ENCODE data around the gene MRTO4.
A peak's percentile ranks its signal among the peaks of the same experiment; 100 is the strongest.

MRTO4 gene

DNA sequence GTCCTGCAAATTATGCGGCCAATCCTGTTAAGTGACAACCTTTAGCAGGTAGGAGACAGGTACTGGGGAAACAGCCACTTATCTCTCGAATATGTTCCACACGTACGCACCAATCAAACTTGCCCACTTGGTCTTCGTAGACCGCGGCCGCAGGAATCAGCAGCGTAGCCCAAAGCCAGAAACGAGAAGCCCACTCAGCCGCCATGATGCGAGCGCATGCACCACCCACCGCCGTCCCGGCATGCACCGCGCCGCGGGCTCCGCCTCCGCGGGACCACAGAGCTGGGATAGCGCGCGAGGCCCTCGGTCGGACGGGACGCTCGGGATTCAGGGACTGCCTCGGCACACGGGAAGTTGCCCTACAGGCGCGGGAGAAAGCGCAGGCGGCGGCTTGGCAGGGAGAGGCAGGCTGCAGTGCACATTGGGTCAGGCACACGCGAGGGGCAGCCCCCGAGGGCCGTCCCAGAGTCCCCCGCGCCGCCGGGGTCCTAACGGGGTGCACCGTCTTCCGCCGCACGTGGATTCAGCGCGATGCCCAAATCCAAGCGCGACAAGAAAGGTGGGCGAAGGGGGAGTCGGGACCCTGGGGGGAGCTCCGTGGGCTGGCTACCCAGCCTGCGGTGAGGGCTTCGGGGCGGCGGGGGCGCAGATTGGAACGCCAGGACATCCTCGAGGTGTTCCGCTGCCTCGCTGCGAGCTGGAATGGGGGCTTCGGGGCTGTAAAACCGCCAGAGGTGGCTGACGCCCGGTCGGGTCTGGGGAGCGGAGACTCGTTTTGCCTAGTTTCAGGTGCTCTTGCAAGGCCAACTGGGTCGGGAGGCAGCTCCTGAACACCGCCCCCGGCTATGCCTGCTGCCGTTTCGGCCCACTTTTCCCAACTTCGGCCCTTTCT lies at the start of gene MRTO4, which contains the start of gene EMC1:
Gene MRTO4 (plus strand): TSS at position 501 of the 892 bp plus-strand sequence. CDS start 31 bp downstream, at position 532.
Gene EMC1 (minus strand): TSS at position 220 of the 892 bp plus-strand sequence. CDS start 15 bp downstream, at position 205.
- peak; percentile 78 to 81 for DNase-seq (ENCODE audit: low read depth in 2 of 2)
- TF ChIP-seq, protein P1, sequence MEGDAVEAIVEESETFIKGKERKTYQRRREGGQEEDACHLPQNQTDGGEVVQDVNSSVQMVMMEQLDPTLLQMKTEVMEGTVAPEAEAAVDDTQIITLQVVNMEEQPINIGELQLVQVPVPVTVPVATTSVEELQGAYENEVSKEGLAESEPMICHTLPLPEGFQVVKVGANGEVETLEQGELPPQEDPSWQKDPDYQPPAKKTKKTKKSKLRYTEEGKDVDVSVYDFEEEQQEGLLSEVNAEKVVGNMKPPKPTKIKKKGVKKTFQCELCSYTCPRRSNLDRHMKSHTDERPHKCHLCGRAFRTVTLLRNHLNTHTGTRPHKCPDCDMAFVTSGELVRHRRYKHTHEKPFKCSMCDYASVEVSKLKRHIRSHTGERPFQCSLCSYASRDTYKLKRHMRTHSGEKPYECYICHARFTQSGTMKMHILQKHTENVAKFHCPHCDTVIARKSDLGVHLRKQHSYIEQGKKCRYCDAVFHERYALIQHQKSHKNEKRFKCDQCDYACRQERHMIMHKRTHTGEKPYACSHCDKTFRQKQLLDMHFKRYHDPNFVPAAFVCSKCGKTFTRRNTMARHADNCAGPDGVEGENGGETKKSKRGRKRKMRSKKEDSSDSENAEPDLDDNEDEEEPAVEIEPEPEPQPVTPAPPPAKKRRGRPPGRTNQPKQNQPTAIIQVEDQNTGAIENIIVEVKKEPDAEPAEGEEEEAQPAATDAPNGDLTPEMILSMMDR (IDR thresholded peaks at IDR 0.05; ENCODE audit: low read depth, low read length), result no peak
- H3K4me3 ChIP-seq (replicated peaks in 1 of 2; ENCODE audit: low read depth in 2 of 2, low read length in 2 of 2), result peak within 1 kb of the TSS; percentile 75 to 91

DNA sequence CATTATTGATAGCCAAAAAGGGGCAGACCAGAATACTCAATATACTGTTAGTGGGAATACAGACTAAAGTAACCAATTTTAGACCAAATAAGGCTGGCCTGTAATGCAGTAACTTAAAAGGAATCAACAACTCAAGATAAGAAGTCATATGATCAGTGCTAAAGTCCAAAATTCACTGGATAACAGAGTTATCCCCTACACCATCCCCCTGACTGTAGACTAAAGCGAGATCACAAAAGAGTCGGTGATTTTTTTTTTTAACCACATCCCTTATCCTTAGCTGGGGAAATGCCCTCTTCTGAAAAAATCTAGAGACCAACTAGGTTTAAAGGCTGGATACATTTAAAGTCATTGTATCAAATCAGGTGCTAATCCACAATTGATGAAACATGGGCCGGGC lies 49.2 kb upstream of the MRTO4 start:
- DNase-seq (ENCODE audit: low read depth in 2 of 2), result peak in 1 of 2 donors; percentile 17
- H3K4me3 ChIP-seq (replicated peaks in 1 of 2; ENCODE audit: low read depth in 2 of 2, low read length in 2 of 2), result no peak overlapping the region
- TF ChIP-seq, protein P1 (IDR thresholded peaks at IDR 0.05; ENCODE audit: low read depth, low read length), result no peak

DNA sequence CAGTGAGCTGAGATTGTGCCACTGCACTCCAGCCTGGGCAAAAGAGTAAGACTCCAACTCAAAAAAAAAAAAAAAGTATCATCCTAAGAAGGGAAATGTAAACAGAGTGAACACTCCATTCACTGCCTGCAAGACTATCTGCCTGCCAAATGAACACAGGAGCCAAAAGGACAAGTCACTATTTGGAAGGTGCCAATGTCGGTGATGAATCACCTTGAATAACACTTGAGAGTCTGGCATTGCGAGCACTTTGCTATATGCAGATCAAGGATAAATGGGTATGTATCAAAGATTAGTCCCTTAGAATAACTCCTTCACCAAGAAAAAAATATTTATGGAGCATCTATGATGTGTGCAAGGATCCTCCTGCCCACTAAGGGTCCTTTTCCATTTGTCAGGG lies 48.2 kb upstream of the MRTO4 start:
- H3K4me3 ChIP-seq (replicated peaks in 1 of 2; ENCODE audit: low read depth in 2 of 2, low read length in 2 of 2), result no peak overlapping the region
- DNase-seq (ENCODE audit: low read depth in 2 of 2), result peak; percentile 60 to 89
- TF ChIP-seq, protein P1 (IDR thresholded peaks at IDR 0.05; ENCODE audit: low read depth, low read length), result no peak

DNA sequence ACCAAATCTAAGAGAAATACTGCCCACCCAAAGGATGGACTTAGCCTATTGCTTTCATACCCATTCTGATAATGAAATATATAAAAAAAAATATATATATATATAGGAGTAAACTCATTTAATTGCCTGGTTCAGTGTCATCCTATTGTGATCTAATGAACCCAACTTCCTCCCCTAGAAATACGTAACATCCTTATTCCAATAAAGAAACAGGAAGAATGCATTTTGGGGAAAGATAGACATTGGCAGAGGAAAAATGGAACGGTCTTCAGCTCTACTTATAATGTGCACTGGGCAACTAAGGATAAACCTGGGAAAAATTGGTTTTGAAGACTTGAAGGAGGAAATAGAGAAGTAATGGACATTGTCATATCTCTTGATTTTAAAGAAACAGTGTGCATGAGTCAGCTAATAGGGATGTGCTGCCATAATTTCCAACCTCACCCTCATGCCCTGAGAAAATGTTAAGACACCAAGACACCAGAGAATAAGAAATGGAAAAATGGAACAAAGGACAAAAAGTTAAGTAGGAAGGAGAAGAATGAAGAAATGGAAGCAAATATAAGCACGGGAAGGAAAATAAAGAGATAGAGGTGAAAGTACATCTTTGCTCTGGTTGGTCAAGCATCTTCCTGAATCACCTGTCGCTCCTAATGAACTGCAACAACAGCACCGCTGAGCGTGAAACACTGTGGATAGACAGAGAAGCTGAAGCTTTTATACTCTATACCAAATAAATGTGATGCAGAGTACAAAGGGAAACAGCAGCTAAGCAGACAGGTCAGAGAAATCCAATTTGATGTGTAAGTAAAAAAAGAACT lies 46.9 kb upstream of the MRTO4 start:
- H3K4me3 ChIP-seq (replicated peaks in 1 of 2; ENCODE audit: low read depth in 2 of 2, low read length in 2 of 2), result no peak overlapping the region
- peak in 1 of 2 donors; percentile 45 for DNase-seq (ENCODE audit: low read depth in 2 of 2)
- TF ChIP-seq, protein P1 (IDR thresholded peaks at IDR 0.05; ENCODE audit: low read depth, low read length), result no peak

DNA sequence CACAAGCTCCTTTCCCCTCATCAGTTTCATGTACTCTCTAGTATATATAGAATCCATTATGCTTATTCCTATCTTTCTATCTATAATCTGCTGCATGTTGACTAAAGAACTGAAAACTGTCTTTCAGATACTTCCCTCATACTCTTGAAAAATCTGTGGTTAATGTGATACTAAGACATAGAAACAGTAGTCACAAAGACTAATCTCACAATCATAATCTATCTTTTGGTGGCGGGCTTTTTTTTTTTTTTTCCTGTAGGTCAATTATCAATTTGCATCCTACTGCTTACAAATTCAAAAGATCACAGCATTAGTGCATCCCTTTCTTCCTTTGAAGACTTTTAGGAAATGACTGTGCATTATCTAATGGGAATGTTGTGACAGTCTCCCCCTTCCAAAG lies 46.2 kb upstream of the MRTO4 start:
- H3K4me3 ChIP-seq (replicated peaks in 1 of 2; ENCODE audit: low read depth in 2 of 2, low read length in 2 of 2), result no peak overlapping the region
- DNase-seq (ENCODE audit: low read depth in 2 of 2), result no peak
- TF ChIP-seq, protein P1 (IDR thresholded peaks at IDR 0.05; ENCODE audit: low read depth, low read length), result no peak

DNA sequence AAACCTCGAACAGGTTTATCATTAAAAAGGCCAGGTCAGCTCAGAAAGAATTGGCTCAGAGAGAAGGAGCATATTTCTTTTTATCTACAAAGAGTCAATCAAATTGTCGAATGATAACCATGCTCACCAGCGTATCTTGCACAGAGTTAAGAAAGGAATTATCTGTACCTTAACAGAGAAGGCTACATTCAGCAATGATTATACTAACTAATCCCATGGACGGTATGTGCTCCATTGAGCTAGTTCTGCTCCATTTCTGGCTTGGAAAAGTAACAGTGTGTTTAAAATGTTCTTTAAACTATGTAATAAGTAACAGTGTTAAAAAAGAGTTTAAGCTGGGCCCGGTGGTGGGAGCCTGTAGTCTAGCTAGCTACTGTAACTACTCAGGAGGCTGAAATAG lies 45.8 kb upstream of the MRTO4 start:
- TF ChIP-seq, protein P1 (IDR thresholded peaks at IDR 0.05; ENCODE audit: low read depth, low read length), result no peak
- no peak for DNase-seq (ENCODE audit: low read depth in 2 of 2)
- H3K4me3 ChIP-seq (replicated peaks in 1 of 2; ENCODE audit: low read depth in 2 of 2, low read length in 2 of 2), result no peak overlapping the region

Measured in cardiac fibroblast (primary cell).